ENCODE results near the gene SIDT2.

SIDT2 gene

DNA sequence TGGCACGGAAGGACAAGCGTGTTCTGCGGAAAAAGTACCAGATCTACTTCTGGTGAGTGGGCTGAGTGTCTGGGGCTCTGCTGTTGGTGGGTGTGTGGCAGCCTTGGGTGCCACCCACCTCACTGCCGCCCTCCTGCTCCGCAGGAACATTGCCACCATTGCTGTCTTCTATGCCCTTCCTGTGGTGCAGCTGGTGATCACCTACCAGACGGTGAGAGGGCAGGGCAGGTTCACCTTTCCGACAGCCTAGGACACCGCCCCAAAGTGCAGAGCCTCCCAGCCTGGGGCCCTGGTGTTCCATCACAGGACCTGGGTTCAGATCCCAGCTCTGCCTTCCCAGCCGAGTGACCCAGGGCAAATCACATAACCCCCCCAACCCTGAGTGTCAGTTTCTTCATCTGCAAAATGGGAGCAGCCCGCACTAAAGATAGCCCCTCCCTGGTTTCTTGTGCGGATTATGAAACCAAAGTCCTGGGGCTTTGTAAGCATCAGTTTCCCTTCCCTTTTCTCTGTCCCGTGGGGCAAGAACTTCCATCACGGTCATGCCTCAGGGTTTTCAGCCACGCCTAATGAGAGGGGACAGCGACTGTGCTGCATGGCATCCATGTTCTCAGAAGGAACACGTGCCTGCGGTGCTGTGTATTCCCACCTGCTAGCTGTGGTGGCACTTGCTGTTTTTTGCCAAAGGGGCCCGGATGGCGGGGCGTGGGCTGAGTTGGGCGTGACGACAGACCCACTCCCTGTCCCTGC, 10.8 kb downstream of the SIDT2 start:
- DNase-seq (ENCODE audit: low read depth): no peak

GRCh38 chr11:117189941-117190544, 11.5 kb downstream of the SIDT2 start:
- DNase-seq (ENCODE audit: low read depth): no peak

DNA sequence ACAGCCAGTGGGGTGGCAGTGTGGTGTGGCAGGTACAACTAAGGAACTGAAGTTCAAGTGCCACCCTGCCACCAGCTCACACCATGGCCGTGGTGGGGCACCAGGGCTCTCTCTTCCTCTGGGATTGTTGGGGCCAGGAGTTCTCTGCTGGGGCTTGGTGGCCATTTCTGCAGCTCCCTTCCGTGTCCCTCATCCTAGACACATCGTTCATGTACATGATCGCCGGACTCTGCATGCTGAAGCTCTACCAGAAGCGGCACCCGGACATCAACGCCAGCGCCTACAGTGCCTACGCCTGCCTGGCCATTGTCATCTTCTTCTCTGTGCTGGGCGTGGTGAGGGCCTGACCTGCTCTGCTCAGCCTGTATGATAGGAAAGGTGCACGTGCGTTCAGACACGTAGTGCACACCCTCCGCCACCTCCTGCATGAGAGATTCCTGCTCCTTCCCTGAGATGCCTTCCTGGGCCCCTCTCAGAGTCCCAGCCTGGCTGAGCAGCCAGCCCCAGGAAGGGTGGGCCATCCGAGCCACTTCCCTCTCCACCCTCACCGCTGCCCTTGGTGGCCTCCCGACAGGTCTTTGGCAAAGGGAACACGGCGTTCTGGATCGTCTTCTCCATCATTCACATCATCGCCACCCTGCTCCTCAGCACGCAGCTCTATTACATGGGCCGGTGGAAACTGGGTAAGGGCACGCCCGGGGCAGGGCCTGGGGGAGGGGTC, 13.3 kb downstream of the SIDT2 start:
- DNase-seq (ENCODE audit: low read depth): no peak

- DNase-seq (ENCODE audit: low read depth): no peak
Observed at GRCh38 chr11:117192401-117192875, 13.9 kb downstream of the SIDT2 start.

GRCh38 chr11:117193130-117194020, 14.8 kb downstream of the SIDT2 start:
- no peak for DNase-seq (ENCODE audit: low read depth)

DNA sequence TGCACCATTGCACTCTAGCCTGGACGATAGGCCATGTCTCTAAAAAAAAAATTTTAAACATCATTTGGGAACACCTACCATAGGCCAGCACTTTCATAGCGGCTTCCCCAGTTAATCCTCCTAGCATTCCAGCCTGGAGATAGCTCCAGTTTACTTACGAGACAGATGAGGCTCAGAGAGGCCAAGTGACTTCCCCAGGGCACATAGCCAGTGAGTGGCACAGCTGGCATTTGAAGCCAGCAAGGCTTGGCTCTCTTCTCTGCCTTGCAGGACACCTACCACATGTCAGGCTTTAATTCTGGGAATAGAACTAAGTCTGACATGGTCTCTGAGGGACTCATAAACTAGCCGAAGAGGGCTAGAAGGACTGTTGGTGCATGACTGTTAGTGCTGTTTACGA, 15.7 kb downstream of the SIDT2 start:
- no peak for DNase-seq (ENCODE audit: low read depth)

- DNase-seq (ENCODE audit: low read depth): no peak
Observed at GRCh38 chr11:117195258-117195657, 16.7 kb downstream of the SIDT2 start.

DNA sequence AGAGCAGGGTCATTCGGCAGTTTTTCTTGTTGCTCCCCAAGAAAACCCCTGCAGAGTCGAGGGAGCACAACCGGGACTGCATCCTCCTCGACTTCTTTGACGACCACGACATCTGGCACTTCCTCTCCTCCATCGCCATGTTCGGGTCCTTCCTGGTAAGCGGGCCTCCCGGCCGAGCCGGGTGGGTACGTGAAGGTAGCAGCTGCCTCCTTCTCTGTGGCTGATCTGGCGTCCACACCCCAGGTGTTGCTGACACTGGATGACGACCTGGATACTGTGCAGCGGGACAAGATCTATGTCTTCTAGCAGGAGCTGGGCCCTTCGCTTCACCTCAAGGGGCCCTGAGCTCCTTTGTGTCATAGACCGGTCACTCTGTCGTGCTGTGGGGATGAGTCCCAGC, 17.2 kb downstream of the SIDT2 start:
- no peak for DNase-seq (ENCODE audit: low read depth)

GRCh38 chr11:117197006-117197405, 18.5 kb downstream of the SIDT2 start:
- DNase-seq (ENCODE audit: low read depth): no peak

- no peak for DNase-seq (ENCODE audit: low read depth)
Observed at GRCh38 chr11:117197516-117198456, 19.2 kb downstream of the SIDT2 start.

DNA sequence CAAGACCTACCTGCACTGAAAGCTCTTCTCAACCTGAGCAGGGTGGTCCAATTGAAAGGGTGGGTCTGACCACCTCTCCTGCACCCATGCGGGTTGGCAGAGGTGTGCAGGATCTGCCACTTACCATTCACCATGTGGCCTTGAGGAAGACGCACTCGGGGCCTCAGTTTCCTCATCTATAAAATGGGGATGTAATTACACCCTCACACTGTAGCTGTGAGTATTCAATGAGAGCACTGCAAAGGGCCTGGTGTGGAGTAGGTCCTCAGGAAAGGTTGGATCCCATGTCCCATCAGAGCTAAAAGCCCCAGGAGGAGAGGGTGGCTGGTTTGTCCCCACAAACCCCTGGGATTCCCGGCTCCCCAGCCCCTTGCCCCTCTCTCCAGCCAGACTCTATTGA, 20.1 kb downstream of the SIDT2 start:
- DNase-seq (ENCODE audit: low read depth): no peak

DNA sequence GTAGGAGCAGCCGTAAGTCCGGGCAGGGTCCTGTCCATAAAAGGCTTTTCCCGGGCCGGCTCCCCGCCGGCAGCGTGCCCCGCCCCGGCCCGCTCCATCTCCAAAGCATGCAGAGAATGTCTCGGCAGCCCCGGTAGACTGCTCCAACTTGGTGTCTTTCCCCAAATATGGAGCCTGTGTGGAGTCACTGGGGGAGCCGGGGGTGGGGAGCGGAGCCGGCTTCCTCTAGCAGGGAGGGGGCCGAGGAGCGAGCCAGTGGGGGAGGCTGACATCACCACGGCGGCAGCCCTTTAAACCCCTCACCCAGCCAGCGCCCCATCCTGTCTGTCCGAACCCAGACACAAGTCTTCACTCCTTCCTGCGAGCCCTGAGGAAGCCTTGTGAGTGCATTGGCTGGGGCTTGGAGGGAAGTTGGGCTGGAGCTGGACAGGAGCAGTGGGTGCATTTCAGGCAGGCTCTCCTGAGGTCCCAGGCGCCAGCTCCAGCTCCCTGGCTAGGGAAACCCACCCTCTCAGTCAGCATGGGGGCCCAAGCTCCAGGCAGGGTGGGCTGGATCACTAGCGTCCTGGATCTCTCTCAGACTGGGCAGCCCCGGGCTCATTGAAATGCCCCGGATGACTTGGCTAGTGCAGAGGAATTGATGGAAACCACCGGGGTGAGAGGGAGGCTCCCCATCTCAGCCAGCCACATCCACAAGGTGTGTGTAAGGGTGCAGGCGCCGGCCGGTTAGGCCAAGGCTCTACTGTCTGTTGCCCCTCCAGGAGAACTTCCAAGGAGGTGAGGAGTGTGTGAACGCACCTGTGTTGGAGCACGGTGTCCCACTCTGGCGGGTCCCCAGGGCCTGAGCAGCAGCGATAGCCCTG, 20.7 kb downstream of the SIDT2 start, which contains the start of gene TAGLN:
TAGLN (plus strand) TSS at position 318 of the 863 bp plus-strand sequence. CDS start 3,644 bp downstream, outside the sequence.
- peak; percentile 76 for DNase-seq (ENCODE audit: low read depth)

- DNase-seq (ENCODE audit: low read depth): no peak
Observed at GRCh38 chr11:117199916-117200812, 21.6 kb downstream of the SIDT2 start.

DNA sequence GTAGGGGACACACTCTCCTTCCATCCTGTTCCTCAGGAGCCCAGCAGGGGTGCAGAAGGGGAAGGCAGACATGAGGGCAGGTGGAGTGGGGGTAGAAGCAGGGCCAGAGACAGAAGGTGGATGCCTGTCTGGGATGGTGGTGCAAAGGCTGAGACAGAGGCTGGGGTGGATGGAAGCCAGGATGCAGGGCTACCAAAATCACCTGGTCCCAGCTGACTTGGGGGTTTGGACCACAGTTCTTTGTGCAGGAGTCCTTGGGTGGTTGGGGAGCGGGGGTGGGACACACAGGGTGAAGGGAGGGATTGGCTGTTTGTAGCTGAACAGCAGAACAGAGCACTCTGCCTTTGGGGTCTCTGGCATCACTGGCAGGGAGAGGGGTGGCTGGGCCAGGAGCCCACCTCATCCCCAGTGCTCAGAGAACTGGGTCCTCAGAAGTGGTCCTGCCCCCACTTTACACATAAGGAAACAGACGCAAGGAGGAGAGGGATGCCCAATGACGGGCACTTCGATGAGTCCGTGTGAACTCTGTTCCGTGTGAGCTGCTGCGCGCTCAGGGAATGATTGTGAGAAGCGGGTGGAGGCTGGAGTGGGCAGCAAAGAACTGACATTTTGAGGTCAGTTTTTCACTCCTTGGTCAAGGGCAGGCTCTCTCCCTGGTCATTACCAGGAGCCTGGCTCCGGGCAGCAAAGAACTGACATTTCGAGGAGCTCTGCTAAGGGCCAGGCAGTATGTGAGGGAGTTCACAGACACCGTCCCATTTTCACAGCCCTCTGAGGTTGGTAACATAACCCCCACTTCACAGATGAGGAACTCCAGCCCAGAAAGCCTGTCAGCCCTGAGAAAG, 22.5 kb downstream of the SIDT2 start:
- DNase-seq (ENCODE audit: low read depth): no peak

DNA sequence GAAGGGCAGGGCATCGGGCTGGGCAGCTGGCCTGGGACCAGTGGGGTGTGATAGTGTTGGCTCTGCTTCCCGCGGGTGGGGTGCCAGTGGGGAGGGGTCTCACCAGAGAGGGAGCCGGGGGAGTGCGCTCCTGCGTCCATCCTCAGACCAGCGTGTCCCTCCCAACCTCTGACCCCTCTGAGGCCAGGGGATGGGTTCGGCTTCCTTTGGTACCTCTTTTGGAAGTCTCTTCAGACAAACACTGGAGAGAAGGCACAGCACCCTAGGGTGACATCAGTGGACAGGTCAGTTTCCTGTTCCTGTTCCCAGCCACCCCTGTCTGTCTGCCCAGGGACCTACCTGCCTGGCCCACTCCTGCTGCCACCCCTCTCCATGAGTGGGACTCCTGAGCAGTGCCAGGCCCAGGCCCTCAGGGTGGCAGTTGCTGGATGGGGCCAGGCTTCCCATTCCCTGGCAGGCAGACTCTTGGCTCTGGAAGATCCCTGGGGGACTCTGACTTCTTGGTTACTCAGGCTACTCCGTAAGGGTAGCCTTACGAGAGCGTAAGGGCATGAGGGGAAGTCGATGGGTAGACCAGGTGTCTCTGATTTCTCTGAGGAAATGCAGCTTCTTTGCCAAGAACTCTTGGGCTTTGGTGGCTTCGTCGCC, 23.2 kb downstream of the SIDT2 start:
- DNase-seq (ENCODE audit: low read depth): no peak

GRCh38 chr11:117202386-117203068, 24.0 kb downstream of the SIDT2 start:
- DNase-seq (ENCODE audit: low read depth): no peak

DNA sequence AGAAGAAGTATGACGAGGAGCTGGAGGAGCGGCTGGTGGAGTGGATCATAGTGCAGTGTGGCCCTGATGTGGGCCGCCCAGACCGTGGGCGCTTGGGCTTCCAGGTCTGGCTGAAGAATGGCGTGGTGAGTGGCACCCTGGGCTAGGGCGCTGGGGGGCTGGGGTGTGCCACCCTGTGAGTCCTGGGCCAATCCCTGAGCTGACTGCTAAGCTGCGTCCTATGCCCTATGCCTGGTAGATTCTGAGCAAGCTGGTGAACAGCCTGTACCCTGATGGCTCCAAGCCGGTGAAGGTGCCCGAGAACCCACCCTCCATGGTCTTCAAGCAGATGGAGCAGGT, 24.5 kb downstream of the SIDT2 start:
- no peak for DNase-seq (ENCODE audit: low read depth)

All from ELR (cell line).